ENCODE measurements around the gene RASA3. TPM values are rescaled to one million over a fixed set of nuclear protein-coding genes. Genes with fewer than 3 reads are reported as not detected.

RASA3 gene
- total RNA-seq, 1 experiment from 2014 or later: 9.1 TPM

DNA sequence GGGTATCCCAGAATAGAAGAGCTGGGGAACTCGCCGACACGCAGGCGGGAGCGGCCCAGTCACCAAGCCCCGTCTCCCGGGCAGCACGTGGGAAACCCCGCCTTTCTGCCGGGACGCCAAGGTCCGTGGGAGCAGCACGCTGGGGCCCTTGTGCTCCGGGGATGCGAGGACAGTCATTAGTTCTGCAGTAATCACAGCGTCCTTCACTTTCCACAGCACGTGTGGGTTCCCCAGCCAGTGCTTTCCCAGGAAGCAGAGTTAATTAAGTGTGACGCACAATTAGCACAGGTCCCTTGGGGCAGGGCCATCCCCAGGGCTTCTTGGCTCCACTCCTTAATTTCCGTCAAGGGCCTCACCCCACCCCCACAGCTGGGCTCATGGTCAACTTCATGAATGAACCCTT, 94.2 kb downstream of the RASA3 start:
- intact Hi-C loops (cut with micrococcal nuclease): no loop called here
- Histone ChIP-seq H3K27ac (ENCODE audit: low read length) (no peak overlapping the region), H3K9me2 (replicated peaks; ENCODE audit: low read length) (no peaks in the 10 kb centered on the region), H3K79me2 (ENCODE audit: low read length) (no peaks in the 10 kb centered on the region), H3K27me3 (ENCODE audit: low read length) (no peaks in the 10 kb centered on the region), H3K4me2 (ENCODE audit: low read length) (no peak overlapping the region), H3F3A (ENCODE audit: low read length, unreplicated experiment) (no peaks in the 10 kb centered on the region), H3K9ac (ENCODE audit: low read length) (no peak overlapping the region), H3K36me3 (ENCODE audit: low read depth, low read length) (no peaks in the 10 kb centered on the region), H2AFZ (ENCODE audit: low read length) (no peak overlapping the region), H3K9me3 (ENCODE audit: low read length) (no peaks in the 10 kb centered on the region), H4K20me1 (ENCODE audit: low read length) (no peaks in the 10 kb centered on the region), H3K4me1 (ENCODE audit: insufficient read depth, low read length) (no peaks in the 10 kb centered on the region), H3K4me3 (ENCODE audit: low read length) (no peak overlapping the region)
- no peak for DNase-seq
- no TSS peak for BruUV-seq (replicated peaks)
- no peak for ATAC-seq
- POLR2A ChIA-PET (ENCODE audit: unreplicated experiment): no interaction called here
- CTCF ChIA-PET: no interaction called here
- TF ChIP-seq, protein P1, sequence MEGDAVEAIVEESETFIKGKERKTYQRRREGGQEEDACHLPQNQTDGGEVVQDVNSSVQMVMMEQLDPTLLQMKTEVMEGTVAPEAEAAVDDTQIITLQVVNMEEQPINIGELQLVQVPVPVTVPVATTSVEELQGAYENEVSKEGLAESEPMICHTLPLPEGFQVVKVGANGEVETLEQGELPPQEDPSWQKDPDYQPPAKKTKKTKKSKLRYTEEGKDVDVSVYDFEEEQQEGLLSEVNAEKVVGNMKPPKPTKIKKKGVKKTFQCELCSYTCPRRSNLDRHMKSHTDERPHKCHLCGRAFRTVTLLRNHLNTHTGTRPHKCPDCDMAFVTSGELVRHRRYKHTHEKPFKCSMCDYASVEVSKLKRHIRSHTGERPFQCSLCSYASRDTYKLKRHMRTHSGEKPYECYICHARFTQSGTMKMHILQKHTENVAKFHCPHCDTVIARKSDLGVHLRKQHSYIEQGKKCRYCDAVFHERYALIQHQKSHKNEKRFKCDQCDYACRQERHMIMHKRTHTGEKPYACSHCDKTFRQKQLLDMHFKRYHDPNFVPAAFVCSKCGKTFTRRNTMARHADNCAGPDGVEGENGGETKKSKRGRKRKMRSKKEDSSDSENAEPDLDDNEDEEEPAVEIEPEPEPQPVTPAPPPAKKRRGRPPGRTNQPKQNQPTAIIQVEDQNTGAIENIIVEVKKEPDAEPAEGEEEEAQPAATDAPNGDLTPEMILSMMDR (conservative IDR thresholded peaks at IDR 0.05; ENCODE audit: low read depth, low read length): no peak
- TF ChIP-seq EZH2 (IDR thresholded peaks at IDR 0.05; ENCODE audit: low read length, unreplicated experiment) (no peak), EZH2phosphoT487 (IDR thresholded peaks at IDR 0.05; ENCODE audit: borderline replicate concordance, low read length) (no peak)

DNA sequence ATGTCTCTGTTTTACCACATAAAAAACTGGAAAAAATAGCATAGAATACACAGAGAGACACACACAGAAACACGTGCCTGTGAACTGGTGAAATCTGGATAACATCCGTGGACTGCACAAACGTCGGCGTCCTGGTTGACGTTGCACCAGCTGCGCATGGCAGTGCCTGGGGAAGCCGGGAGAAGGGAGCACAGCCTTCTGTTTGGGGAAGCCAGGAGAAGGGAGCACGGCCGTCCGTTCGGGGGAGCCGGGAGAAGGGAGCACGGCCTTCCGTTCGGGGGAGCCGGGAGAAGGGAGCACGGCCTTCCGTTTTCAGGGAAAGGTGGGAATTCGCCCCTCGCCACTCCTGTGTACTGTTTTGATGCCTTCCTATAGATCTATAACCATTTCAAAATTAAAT, 94.7 kb downstream of the RASA3 start:
- Histone ChIP-seq H3K27ac (ENCODE audit: low read length) (no peak overlapping the region), H3K4me1 (ENCODE audit: insufficient read depth, low read length) (no peaks in the 10 kb centered on the region), H3K4me3 (ENCODE audit: low read length) (no peak overlapping the region), H3F3A (ENCODE audit: low read length, unreplicated experiment) (no peaks in the 10 kb centered on the region), H2AFZ (ENCODE audit: low read length) (no peak overlapping the region), H4K20me1 (ENCODE audit: low read length) (no peaks in the 10 kb centered on the region), H3K27me3 (ENCODE audit: low read length) (no peaks in the 10 kb centered on the region), H3K4me2 (ENCODE audit: low read length) (no peak overlapping the region), H3K9me2 (replicated peaks; ENCODE audit: low read length) (no peaks in the 10 kb centered on the region), H3K36me3 (ENCODE audit: low read depth, low read length) (no peaks in the 10 kb centered on the region), H3K79me2 (ENCODE audit: low read length) (no peaks in the 10 kb centered on the region), H3K9ac (ENCODE audit: low read length) (no peak overlapping the region), H3K9me3 (ENCODE audit: low read length) (no peaks in the 10 kb centered on the region)
- ChIA-PET POLR2A (ENCODE audit: unreplicated experiment) (no interaction called here), CTCF (no interaction called here)
- no TSS peak for BruUV-seq (replicated peaks)
- intact Hi-C loops (cut with micrococcal nuclease): no loop called here
- TF ChIP-seq, protein P1 (conservative IDR thresholded peaks at IDR 0.05; ENCODE audit: low read depth, low read length): no peak
- TF ChIP-seq EZH2phosphoT487 (IDR thresholded peaks at IDR 0.05; ENCODE audit: borderline replicate concordance, low read length): no peak
- TF ChIP-seq EZH2 (IDR thresholded peaks at IDR 0.05; ENCODE audit: low read length, unreplicated experiment): no peak
- DNase-seq (no peak), ATAC-seq (no peak)

DNA sequence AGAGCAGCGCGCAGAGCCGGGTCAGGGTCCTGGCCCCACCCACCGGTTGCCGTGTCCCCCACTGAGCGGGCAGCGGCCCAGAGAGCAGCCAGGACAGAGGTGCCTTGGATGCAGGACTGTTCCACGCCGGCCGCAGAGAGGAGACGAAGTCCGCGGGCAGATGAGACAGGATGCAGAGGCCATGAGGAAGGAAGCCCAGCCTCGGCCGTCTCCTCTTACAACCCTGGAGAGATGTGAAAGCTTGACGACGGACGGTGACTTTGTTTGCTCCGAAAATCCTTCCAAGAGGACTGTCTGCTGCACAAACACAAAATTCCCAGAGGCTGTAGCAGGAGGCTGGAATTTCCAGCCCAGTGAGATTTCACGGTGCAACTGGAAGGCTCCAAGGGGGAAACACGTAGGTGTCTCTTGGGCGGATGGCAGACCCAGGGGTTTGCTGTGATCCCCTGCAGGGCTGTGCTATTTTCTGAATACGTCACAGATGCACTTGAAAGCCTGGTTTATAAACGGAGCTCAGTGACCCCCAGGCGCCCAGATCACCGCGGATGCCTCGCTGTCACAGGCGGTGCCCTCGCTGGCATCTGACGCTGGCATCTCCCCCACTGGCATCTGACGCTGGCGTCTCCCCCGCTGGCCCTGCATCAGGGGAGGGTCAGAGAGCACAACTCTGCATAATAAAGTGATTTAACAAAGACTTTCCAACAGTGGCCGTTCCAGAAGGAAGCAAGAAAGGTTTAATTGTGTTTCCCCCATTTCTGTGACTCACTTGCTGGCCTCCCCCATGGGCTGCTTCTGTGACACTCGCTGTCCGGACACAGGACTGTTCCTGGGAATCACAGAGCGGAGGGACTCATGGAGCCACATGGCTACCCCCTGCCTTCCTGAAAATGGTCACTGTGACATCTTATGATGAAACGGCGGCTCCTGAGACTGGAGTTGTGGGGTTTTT, 96.6 kb downstream of the RASA3 start:
- no peaks in the 10 kb centered on the region for H4K20me1 ChIP-seq (ENCODE audit: low read length)
- no peaks in the 10 kb centered on the region for H3K27me3 ChIP-seq (ENCODE audit: low read length)
- no peak overlapping the region for H2AFZ ChIP-seq (ENCODE audit: low read length)
- TF ChIP-seq, protein P1 (conservative IDR thresholded peaks at IDR 0.05; ENCODE audit: low read depth, low read length): no peak
- no peak for TF ChIP-seq EZH2phosphoT487 (IDR thresholded peaks at IDR 0.05; ENCODE audit: borderline replicate concordance, low read length)
- no peak for TF ChIP-seq EZH2 (IDR thresholded peaks at IDR 0.05; ENCODE audit: low read length, unreplicated experiment)
- no peak overlapping the region for H3K4me2 ChIP-seq (ENCODE audit: low read length)
- H3F3A ChIP-seq (ENCODE audit: low read length, unreplicated experiment): no peaks in the 10 kb centered on the region
- no peaks in the 10 kb centered on the region for H3K36me3 ChIP-seq (ENCODE audit: low read depth, low read length)
- H3K4me3 ChIP-seq (ENCODE audit: low read length): no peak overlapping the region
- H3K79me2 ChIP-seq (ENCODE audit: low read length): no peaks in the 10 kb centered on the region
- no TSS peak for BruUV-seq (replicated peaks)
- DNase-seq (no peak), ATAC-seq (no peak)
- intact Hi-C loops (cut with micrococcal nuclease): no loop called here
- no peaks in the 10 kb centered on the region for H3K9me2 ChIP-seq (replicated peaks; ENCODE audit: low read length)
- ChIA-PET POLR2A (ENCODE audit: unreplicated experiment) (no interaction called here), CTCF (no interaction called here)
- no peak overlapping the region for H3K27ac ChIP-seq (ENCODE audit: low read length)
- no peaks in the 10 kb centered on the region for H3K4me1 ChIP-seq (ENCODE audit: insufficient read depth, low read length)
- H3K9me3 ChIP-seq (ENCODE audit: low read length): no peaks in the 10 kb centered on the region
- H3K9ac ChIP-seq (ENCODE audit: low read length): no peak overlapping the region
